HG02623 (cell line): ENCODE results near the gene POMT2.

ENCODE experiments used
- ATAC-seq: cut with Tn5 transposase; IDR thresholded peaks from one replicate; pipeline ENCODE4 v1.9.1; 2021; ENCODE audit warnings: moderate library complexity; ENCODE audit not compliant: unreplicated experiment

Gene POMT2

GRCh38 chr14:77242752-77243151 is 77.9 kb downstream of the POMT2 start:
- ATAC-seq, result no peak

- ATAC-seq, result no peak
Measured at GRCh38 chr14:77241955-77242354, 78.7 kb downstream of the POMT2 start.

- ATAC-seq, result no peak
Measured at GRCh38 chr14:77240336-77240915, 80.3 kb downstream of the POMT2 start.

GRCh38 chr14:77239412-77239811 is 81.3 kb downstream of the POMT2 start:
- no peak for ATAC-seq

GRCh38 chr14:77238996-77239395 is 81.7 kb downstream of the POMT2 start:
- no peak for ATAC-seq

- no peak for ATAC-seq
Measured at GRCh38 chr14:77238356-77238755, 82.3 kb downstream of the POMT2 start.

- no peak for ATAC-seq
Measured at GRCh38 chr14:77236814-77237213, 83.9 kb downstream of the POMT2 start.

GRCh38 chr14:77231721-77232120 is 89.0 kb downstream of the POMT2 start:
- ATAC-seq, result no peak

- ATAC-seq, result no peak
Measured at GRCh38 chr14:77230914-77231313, 89.8 kb downstream of the POMT2 start.

- ATAC-seq, result no peak
Measured at GRCh38 chr14:77228056-77228455, 92.6 kb downstream of the POMT2 start.

GRCh38 chr14:77225892-77226557 is 94.7 kb downstream of the POMT2 start:
- ATAC-seq, result no peak

GRCh38 chr14:77225254-77225653 is 95.4 kb downstream of the POMT2 start:
- ATAC-seq, result no peak
